Hepatocyte (in vitro differentiated cells): ENCODE results near the gene PAQR3.
"Not testable (repeated sequence)": the region's sequence is repeated elsewhere in the genome, so short reads cannot be mapped to it uniquely, and the experiment has no call there.

Source experiments
- CTCF ChIP-seq: fragments of 200-600 bp; sonication (generic); IDR thresholded peaks from 2 replicates; pipeline ENCODE4 v1.5.1; 2016; ENCODE audit warnings: antibody characterized with exemption, mild to moderate bottlenecking; ENCODE audit not compliant: poor library complexity
- EZH2 ChIP-seq: fragments of 200-600 bp; sonication (generic); IDR thresholded peaks from 2 replicates; pipeline ENCODE4 v1.6.1; 2016; ENCODE audit warnings: antibody characterized with exemption, mild to moderate bottlenecking, borderline replicate concordance

GRCh38 chr4:78868712-78869111, 70.5 kb downstream of the PAQR3 start:
- not testable (repeated sequence) for TF ChIP-seq CTCF, EZH2
